22Rv1 (cell line): Measurements from ENCODE around the gene CASP2.

Source experiments
- CTCF ChIP-seq: fragments of 450-650 bp; IDR thresholded peaks from 2 replicates; pipeline ENCODE4 v1.5.1; 2017; ENCODE audit warnings: mild to moderate bottlenecking
- ZFX ChIP-seq: fragments of 450-650 bp; IDR thresholded peaks from 2 replicates; pipeline ENCODE4 v1.6.1; 2017; ENCODE audit warnings: antibody characterized with exemption, borderline replicate concordance

GRCh38 chr7:143258831-143259230 is 29.3 kb upstream of the CASP2 start:
- TF ChIP-seq CTCF, result no peak
- no peak for TF ChIP-seq ZFX
